Nasal cavity respiratory epithelium epithelial cell of viscerocranial mucosa (primary cell): ENCODE results near the gene VTN. TPM values are rescaled to one million over a fixed set of nuclear protein-coding genes. Genes with fewer than 3 reads are reported as not detected.

Experiments
- total RNA-seq: library from RNA; depleted of rRNA; stranded (reverse); fragments of >200 nt; gene quantifications from 2 replicates; pipeline ENCODE4 v1.2.3, GENCODE V29; 2014

VTN gene
- total RNA-seq = not detected in 2 replicates

GRCh38 chr17:28370035-28370743 is at the start of gene VTN:
Gene VTN (minus strand): TSS chr17:28370307. CDS start chr17:28370203, 104 bp downstream.

GRCh38 chr17:28405632-28406472 is 35.7 kb upstream of the VTN start, which contains the start of gene SLC46A1:
Gene SLC46A1 (minus strand): TSS chr17:28406212. CDS start chr17:28406114, 98 bp downstream.

GRCh38 chr17:28371245-28372202 is 1.4 kb upstream of the VTN start, which contains the start of gene SARM1:
Gene SARM1 (plus strand): TSS chr17:28371694. CDS start chr17:28372033, 339 bp downstream.

GRCh38 chr17:28364665-28365363 is 5.3 kb downstream of the VTN start, which contains the start of gene SEBOX:
Gene SEBOX (minus strand): TSS chr17:28365199. CDS start chr17:28365151, 48 bp downstream.

GRCh38 chr17:28357061-28357900 is 12.8 kb downstream of the VTN start, which contains the start of gene POLDIP2:
Gene POLDIP2 (minus strand): TSS chr17:28357527. CDS start chr17:28357448, 79 bp downstream.

GRCh38 chr17:28335201-28335958 is 34.7 kb downstream of the VTN start, which contains the start of the genes IFT20 and TNFAIP1:
Gene IFT20 (minus strand): TSS chr17:28335472. CDS start chr17:28331985, 3,487 bp downstream.
Gene TNFAIP1 (plus strand): TSS chr17:28335761. CDS start chr17:28339522, 3,761 bp downstream.

GRCh38 chr17:28318759-28319597 is 51.1 kb downstream of the VTN start, which contains the start of gene TMEM97:
Gene TMEM97 (plus strand): TSS chr17:28319200. CDS start chr17:28319240, 40 bp downstream.

Other genes with a start within 250 kb of the VTN start
- 7.3 and 8.9 TPM in 2 replicates for gene TMEM97, start 51.1 kb downstream of the VTN start, total RNA-seq
- gene IFT20, start 34.8 kb downstream of the VTN start, total RNA-seq = 36.8 and 46.8 TPM in 2 replicates
- 44.8 and 49.6 TPM in 2 replicates for gene TNFAIP1, start 34.5 kb downstream of the VTN start, total RNA-seq
- 68.7 and 77.2 TPM in 2 replicates for gene POLDIP2, start 12.8 kb downstream of the VTN start, total RNA-seq
- not detected in 2 replicates for gene SEBOX, start 5.1 kb downstream of the VTN start, total RNA-seq
- 0.34 and 0.93 TPM in 2 replicates for gene SARM1, start 1.4 kb upstream of the VTN start, total RNA-seq
- 6.2 and 15.6 TPM in 2 replicates for gene SLC46A1, start 35.9 kb upstream of the VTN start, total RNA-seq
- 0.07 TPM in 1 of 2 replicates, not detected in the other for gene SLC13A2, start 103.3 kb upstream of the VTN start, total RNA-seq
- gene FOXN1, start 136.0 kb upstream of the VTN start, total RNA-seq = under 0.01 and 0.14 TPM in 2 replicates
- 18.1 and 27.8 TPM in 2 replicates for gene UNC119, start 182.3 kb upstream of the VTN start, total RNA-seq
- 43.1 and 68.2 TPM in 2 replicates for gene PIGS, start 201.2 kb upstream of the VTN start, total RNA-seq
- 24.3 and 41.8 TPM in 2 replicates for gene ALDOC, start 206.6 kb upstream of the VTN start, total RNA-seq
- gene SPAG5, start 228.7 kb upstream of the VTN start, total RNA-seq = 1.0 and 2.1 TPM in 2 replicates
- gene RSKR, start 243.9 kb upstream of the VTN start, total RNA-seq = 5.1 and 9.0 TPM in 2 replicates